Suppressor macrophage (primary cell): ENCODE results near the gene GPR39.

Experiments used
- DNase-seq, 4 experiments: peaks; one replicate each; pipeline ENCODE4 v3.0.0-alpha.2; 2020 to 2022

GPR39 gene

DNA sequence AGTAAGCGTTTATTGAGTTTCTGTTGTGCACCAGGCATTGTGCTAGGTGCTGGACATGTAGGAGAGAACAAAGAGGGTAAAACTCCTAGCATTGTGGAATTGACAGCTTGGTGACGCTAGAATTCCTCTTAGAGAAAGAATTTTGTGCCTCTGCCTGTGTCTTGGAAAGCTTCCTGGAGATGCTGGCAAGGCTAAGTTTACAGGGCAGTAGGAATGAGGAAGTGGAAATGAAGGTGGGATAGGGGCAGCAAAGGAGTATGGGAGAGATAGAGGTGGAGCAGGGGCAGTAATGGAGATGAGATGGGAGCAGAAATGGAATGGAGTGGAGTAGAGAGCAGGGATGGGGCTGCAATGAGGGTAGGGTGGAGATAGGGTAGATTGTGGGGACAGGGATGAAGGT lies 29.8 kb downstream of the GPR39 start:
- DNase-seq: no peak

DNA sequence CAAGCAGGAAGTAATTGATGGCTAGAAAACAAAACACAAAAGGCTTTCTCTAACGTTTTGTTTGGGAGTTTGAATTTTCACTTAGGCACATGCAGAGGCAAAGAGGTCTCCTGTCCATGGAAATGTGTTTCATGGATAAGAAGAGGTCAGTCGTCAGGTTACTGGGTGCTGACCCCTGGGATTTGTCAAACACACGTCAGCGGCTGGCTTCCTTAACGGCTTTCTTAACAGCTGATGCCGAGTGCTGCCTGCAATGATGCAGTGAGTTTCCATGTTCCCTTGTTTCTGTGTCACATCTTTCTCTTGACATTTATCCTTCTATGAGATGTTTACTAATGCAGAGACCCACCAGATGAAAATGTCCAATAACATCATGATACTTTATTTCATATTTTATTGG lies 31.7 kb downstream of the GPR39 start:
- DNase-seq: peak in 1 of 4 experiments; percentile 10

DNA sequence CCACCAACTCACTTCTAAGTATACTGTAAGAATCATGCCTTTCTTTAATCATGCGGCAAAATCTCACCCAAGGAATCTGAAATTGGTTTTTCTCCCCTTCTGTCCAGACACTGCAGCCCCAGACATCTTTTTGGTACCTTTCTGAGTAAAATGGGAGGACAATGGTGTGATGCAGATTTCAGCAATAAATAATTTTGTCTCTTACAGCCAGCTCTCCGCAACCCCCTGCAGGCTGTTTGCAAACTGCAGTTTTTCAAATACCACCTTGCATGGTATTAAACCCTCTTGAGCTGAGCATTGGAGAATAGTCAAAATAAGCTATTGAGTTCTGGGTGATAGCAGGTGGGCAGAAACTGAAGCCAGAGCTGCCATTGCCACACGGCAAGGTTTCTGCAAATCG lies 32.2 kb downstream of the GPR39 start:
- peak; percentile 29 to 48 (median 38) for DNase-seq

DNA sequence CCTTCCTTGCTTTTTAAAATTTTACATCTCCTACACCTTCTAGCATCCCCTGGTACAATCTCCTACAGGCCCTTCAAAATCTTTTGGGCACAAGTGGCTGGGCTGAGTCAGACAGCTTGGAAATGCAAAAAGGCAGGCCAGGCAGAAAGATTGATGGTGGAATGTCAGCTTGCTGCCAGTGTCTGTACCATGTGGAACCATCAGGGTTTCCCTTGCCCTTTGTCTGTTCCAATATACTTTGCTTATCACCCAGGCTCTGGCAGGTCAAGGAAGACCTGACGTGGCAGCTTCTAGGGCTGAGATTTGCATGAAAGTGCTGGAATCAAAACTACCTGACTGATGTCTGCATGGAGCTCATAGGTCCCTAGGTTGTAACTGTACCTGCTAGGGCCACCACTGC lies 33.3 kb downstream of the GPR39 start:
- DNase-seq: no peak

GRCh38 chr2:132460781-132461180 lies 44.2 kb downstream of the GPR39 start:
- no peak for DNase-seq

DNA sequence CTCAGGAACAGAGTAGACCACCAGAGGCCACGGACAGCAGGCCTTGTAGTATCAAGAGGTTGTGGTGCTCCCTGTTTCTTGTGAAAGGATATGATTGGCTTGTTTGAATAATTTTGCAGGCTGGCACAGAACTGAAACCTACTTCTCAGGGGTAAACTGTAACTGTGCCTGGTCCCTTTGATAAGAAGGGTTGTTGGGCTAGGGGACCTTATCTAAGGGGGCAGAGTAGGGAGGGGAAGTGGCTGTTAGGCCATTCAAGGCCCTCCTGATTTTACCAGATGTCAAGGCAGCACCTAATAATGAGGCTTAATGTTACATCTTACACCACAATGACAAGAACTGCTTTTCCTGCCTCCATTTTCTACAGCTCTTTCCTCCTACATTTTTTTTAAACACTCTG lies 45.6 kb downstream of the GPR39 start:
- no peak for DNase-seq

GRCh38 chr2:132463719-132464118 lies 47.1 kb downstream of the GPR39 start:
- no peak for DNase-seq

DNA sequence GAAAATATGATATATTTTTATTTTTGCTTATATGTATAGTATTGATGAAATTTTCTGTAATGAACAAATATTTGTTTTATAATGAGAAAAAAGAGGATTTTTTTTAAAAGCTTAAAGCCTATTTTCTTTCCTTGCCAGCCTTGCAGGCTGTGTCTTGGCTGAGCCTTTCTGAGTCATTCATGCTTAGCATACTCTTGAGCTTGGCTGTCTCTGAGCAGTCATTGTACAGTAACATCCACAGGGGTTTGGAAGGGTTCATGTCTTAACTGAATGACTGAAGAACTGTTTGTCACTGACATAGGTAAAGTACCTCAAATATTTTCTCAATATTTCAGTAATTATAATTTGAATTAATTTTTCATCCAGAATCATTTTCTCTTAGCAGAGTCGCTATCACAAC lies 49.3 kb downstream of the GPR39 start:
- no peak for DNase-seq

DNA sequence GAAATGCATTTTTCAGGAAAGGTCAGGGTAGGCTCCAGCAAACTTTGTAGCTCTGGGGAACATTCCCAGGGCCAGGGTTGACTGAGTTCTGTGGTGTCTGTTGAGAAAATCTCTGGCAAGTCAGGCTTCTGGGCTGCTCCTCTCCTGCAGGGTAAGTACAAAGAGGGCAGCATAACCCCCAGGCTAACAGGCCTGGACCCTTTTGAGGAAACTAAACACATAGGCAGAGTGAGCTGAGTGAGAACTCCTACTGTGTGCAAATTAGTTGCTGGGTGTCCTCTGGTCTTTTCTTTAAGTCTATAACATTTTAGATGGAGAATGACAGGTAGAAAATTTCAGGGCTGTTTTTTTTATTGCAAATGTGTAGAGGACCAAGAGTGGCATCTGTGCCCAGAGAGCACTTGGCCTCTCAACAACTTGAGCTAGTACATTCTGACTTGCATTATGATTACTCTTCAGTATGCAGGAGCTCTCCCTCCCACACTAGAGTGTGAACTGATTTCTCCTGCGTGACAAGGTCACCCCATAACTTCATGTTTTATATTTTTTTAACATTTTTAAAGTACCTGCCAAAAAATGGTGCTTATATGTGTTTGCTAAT lies 49.9 kb downstream of the GPR39 start:
- no peak for DNase-seq

GRCh38 chr2:132468821-132469675 lies 52.4 kb downstream of the GPR39 start:
- no peak for DNase-seq

DNA sequence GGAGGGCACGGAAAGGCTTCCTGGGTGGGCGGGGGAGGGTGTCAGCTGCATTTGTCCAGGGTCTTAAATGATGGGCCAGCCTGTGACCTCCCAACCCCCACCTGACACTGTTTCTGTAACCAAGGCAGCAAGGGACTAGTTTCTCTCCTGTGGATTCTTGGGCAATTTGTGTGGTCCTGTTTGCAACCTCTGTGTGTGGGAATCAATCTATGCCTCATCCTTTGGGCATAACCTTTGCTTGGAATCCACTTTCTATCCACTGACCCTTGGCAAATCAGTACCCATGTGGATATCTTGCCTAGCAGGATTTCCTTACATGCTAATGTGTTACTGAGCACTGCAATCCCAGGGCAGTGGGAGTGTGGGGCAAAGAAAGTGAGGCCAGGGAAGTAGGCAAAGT lies 54.1 kb downstream of the GPR39 start:
- no peak for DNase-seq

DNA sequence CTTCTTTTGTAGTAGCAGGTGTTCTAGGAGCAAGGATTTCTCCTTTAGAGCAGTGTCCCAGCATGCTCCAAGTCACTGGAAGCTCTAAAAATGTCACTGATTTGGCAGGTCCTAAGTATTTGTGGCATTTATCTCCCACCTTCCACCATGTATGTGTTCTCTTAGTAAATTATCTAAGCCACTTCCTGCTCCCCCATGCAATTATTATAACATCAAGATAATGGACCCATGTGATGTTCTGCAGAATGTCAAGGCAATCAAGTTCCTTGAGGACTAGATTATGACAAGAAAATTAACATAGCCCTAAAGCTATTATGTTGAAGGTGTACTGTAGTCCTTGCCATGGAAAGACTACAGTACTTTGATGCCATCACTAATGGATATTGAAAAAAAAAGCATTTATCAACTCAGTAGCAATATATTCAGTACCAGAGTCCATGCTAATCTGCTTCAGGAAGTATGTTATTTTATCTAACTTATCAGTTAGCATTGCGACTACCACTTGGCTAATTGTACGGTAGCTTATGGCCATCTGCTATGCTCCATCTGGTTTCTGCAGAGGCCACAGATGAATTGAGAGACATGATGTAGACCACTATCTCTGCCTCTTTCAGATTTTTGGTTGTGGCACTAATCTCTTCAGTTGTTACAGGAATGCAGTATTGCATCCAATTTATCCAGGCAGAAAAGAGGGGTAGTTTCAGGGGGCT lies 56.7 kb downstream of the GPR39 start:
- DNase-seq: no peak

DNA sequence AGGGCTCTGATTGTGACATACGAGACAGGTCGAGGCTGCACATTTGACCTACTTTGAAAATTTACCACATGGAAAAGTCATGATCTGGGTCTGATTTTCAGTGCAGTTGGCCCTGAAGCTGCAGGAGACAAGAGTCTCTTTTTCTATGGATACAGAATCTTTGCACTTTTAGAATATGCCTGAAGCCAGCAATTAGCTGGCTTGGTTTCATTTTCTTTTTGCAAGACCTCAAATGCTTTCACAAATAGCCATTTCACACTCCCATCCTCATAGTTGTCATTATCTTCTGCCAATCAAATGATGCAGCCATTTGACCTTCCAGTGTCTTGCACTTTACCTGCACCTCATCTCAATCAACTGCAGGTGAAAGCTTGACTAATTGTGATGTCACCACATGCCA lies 59.0 kb downstream of the GPR39 start:
- no peak for DNase-seq

DNA sequence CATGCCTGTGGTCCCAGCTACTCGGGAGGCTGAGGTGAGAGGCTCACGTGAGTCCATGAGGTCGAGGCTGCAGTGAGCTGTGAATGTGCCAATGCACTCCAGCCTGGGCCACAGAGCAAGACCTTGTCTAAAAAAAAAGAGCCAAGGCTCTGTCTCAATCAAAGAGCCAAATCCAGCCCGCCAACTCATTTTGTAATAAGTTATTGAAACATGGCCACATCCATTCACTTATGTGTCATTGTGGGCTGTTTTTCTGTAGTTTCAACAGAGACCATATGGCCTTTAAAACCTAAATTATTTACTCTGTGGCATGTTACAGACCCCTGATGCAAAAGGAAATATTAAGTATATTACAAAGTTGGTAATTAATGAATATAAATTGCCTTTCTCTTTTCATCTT lies 60.8 kb downstream of the GPR39 start:
- DNase-seq: no peak

GRCh38 chr2:132477962-132478361 lies 61.4 kb downstream of the GPR39 start:
- DNase-seq: no peak

- DNase-seq: no peak
Observed at GRCh38 chr2:132478461-132479105, 62.0 kb downstream of the GPR39 start.

GRCh38 chr2:132479155-132479554 lies 62.5 kb downstream of the GPR39 start:
- no peak for DNase-seq

- DNase-seq: no peak
Observed at GRCh38 chr2:132482821-132483220, 66.2 kb downstream of the GPR39 start.

GRCh38 chr2:132484144-132484543 lies 67.5 kb downstream of the GPR39 start:
- DNase-seq: no peak

DNA sequence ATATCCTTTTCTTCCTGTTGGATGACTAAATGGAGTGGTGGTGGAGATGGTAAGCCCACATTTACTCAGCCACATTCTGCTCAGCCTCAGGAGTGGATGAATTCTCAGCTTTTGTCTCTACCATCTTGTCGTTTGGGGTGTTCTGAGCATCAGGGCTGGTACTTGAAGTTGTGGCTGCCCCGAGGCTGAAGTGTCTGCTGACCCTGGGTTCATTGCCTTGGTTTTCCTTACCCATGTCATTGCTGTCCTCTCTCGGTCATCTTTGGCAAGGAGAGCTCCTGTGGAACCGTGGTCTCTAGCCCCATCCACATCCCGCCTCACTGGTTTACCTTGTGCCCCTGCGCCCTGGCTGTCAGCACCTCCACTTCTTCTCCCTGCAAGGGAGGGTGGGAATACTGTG lies 71.9 kb downstream of the GPR39 start:
- DNase-seq: no peak

GRCh38 chr2:132489150-132489549 lies 72.5 kb downstream of the GPR39 start:
- peak in 2 of 4 experiments; percentile 13 to 21 for DNase-seq

DNA sequence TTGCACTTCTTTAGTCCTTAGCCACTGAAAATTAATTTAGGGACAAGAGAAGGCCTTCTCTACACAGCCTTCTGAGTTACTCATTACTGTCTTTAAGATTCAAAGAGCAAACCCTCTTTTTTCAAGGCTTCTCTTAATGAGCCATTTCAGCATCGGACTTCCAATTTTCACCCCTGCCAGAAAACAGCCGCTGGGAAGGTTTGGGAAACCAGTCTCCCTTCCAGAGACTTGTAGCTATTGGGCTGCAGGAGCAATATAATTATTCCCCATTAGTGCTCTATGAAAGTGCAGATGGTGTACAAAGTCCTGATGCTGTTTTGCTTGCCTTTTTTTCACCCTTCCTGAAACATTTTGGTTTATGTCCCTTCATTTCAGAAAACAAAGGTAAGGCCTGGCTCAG lies 79.3 kb downstream of the GPR39 start:
- no peak for DNase-seq

GRCh38 chr2:132496555-132496954 lies 80.0 kb downstream of the GPR39 start:
- no peak for DNase-seq
